GM12873 (cell line): ENCODE measurements around the gene SYNJ2.
A peak's percentile ranks its signal among the peaks of the same experiment; 100 is the strongest.

Experiments used
- CTCF ChIP-seq: IDR thresholded peaks from 2 replicates; pipeline ENCODE4 v1.5.1; 2012; ENCODE audit warnings: low read depth, mild to moderate bottlenecking, moderate library complexity, low read length, control low read depth; ENCODE audit not compliant: insufficient read depth; ENCODE audit errors: missing control alignments

Gene SYNJ2

GRCh38 chr6:158021376-158021775 lies 39.7 kb downstream of the SYNJ2 start:
- no peak for TF ChIP-seq CTCF

GRCh38 chr6:158021814-158022748 lies 40.4 kb downstream of the SYNJ2 start:
- no peak for TF ChIP-seq CTCF

GRCh38 chr6:158022749-158023596 lies 41.3 kb downstream of the SYNJ2 start:
- TF ChIP-seq CTCF = no peak

- no peak for TF ChIP-seq CTCF
These were observed 41.9 kb downstream of the SYNJ2 start for GRCh38 chr6:158023597-158023939.

GRCh38 chr6:158024566-158025297 lies 43.1 kb downstream of the SYNJ2 start:
- TF ChIP-seq CTCF = no peak

GRCh38 chr6:158026054-158026900 lies 44.6 kb downstream of the SYNJ2 start:
- peak; percentile 98 for TF ChIP-seq CTCF
